HEK293 (cell line): ENCODE results near the gene PCK1.

Experiments
- CTCF ChIA-PET: fragments of 350-600 bp; formaldehyde crosslinking; extraction: SDS; loops from one replicate; lab custom pipeline; 2021; ENCODE audit warnings: antibody characterized with exemption; lab: Yijun Ruan, JAX
- POLR2A ChIA-PET: fragments of 300-600 bp; formaldehyde crosslinking; extraction: SDS; loops from one replicate; lab custom pipeline; 2020; ENCODE audit warnings: antibody characterized with exemption, inconsistent platforms; lab: Yijun Ruan, JAX
- H3K27ac ChIP-seq: fragments of 200-500 bp; sonication (Bioruptor generic); 2 replicates; pipeline ENCODE4 v1.5.1; 2014; ENCODE audit warnings: low read depth, low read length, control low read depth, inconsistent platforms; ENCODE audit errors: extremely low read depth
- H3K36me3 ChIP-seq, 2 experiments: fragments of 200-500 bp in 1 of 2; sonication (Bioruptor generic) in 1 of 2; 1 replicate in 1 of 2; 2 replicates in 1 of 2; pipeline ENCODE4 v1.5.1; 2014 to 2017; ENCODE audit warnings: inconsistent platforms in 2 of 2, low read length in 2 of 2; ENCODE audit not compliant: control insufficient read depth in 2 of 2, insufficient read depth in 1 of 2
- H3K4me1 ChIP-seq: fragments of 200-500 bp; sonication (Bioruptor generic); 2 replicates; pipeline ENCODE4 v1.5.1; 2014; ENCODE audit warnings: mild to moderate bottlenecking, low read length, inconsistent platforms; ENCODE audit not compliant: control insufficient read depth, insufficient read depth
- H3K4me3 ChIP-seq: 2 replicates; pipeline ENCODE4 v1.5.1; 2011; ENCODE audit warnings: low read depth, mild to moderate bottlenecking, control low read depth, low read length, moderate library complexity
- H3K9me3 ChIP-seq: fragments of 200-500 bp; sonication (Bioruptor generic); 2 replicates; pipeline ENCODE4 v1.5.1; 2014; ENCODE audit warnings: low read depth, low read length, inconsistent platforms; ENCODE audit not compliant: control insufficient read depth, insufficient read depth
- GLIS2 ChIP-seq: fragments of 450-650 bp; formaldehyde crosslinking; IDR thresholded peaks from 2 replicates; pipeline ENCODE4 v1.5.1; 2016; ENCODE audit warnings: missing biosample characterization, missing genetic modification characterization
- HOXC10 ChIP-seq: sonication (generic); formaldehyde crosslinking; IDR thresholded peaks from 2 replicates; pipeline ENCODE4 v1.8.1; 2023; ENCODE audit warnings: mild to moderate bottlenecking, missing genetic modification reagents
- OSR2 ChIP-seq: fragments of 450-650 bp; formaldehyde crosslinking; IDR thresholded peaks from 2 replicates; pipeline ENCODE4 v1.5.1; 2016; ENCODE audit warnings: missing biosample characterization, missing genetic modification characterization
- SALL2 ChIP-seq: fragments of 450-650 bp; formaldehyde crosslinking; IDR thresholded peaks from 2 replicates; pipeline ENCODE4 v1.5.0; 2017; ENCODE audit warnings: missing biosample characterization, mild to moderate bottlenecking, missing genetic modification characterization, borderline replicate concordance
- SCRT1 ChIP-seq: fragments of 450-650 bp; formaldehyde crosslinking; IDR thresholded peaks from 2 replicates; pipeline ENCODE4 v1.5.1; 2016; ENCODE audit warnings: missing biosample characterization, missing genetic modification characterization, borderline replicate concordance
- SETDB1 ChIP-seq: IDR thresholded peaks from one replicate; pipeline ENCODE4 v1.6.1; 2017; ENCODE audit warnings: mild to moderate bottlenecking, low read length, moderate library complexity, mixed read lengths; ENCODE audit not compliant: insufficient read length
- ZNF214 ChIP-seq: fragments of 450-650 bp; formaldehyde crosslinking; IDR thresholded peaks from 2 replicates; pipeline ENCODE4 v1.5.1; 2017; ENCODE audit warnings: missing biosample characterization, mild to moderate bottlenecking, missing genetic modification characterization, borderline replicate concordance
- ZNF223 ChIP-seq: fragments of 450-650 bp; formaldehyde crosslinking; IDR thresholded peaks from 2 replicates; pipeline ENCODE4 v1.5.1; 2016; ENCODE audit warnings: missing biosample characterization, missing genetic modification characterization
- ZNF558 ChIP-seq: fragments of 450-650 bp; formaldehyde crosslinking; IDR thresholded peaks from 2 replicates; pipeline ENCODE4 v1.5.1; 2016; ENCODE audit warnings: missing biosample characterization, missing genetic modification characterization
- ZNF623 ChIP-seq: fragments of 450-650 bp; formaldehyde crosslinking; IDR thresholded peaks from 2 replicates; pipeline ENCODE4 v1.5.1; 2016; ENCODE audit warnings: missing biosample characterization, missing genetic modification characterization
- ZNF645 ChIP-seq: fragments of 450-650 bp; formaldehyde crosslinking; IDR thresholded peaks from 2 replicates; pipeline ENCODE4; 2016; ENCODE audit warnings: missing biosample characterization, missing genetic modification characterization
- TF ChIP-seq, protein P1 (sequence below): fragments of 450-650 bp; formaldehyde crosslinking; IDR thresholded peaks from 2 replicates; pipeline ENCODE4 v1.5.1; 2016; ENCODE audit warnings: missing biosample characterization, missing genetic modification characterization
- TF ChIP-seq, protein P2 (sequence below): fragments of 450-650 bp; formaldehyde crosslinking; conservative IDR thresholded peaks from 2 replicates; pipeline ENCODE4 v1.5.1; 2016; ENCODE audit warnings: low read depth, missing biosample characterization, missing genetic modification characterization

Gene PCK1

GRCh38 chr20:57545927-57546662 is 14.8 kb upstream of the PCK1 start (continued):
- TF ChIP-seq, protein P1, sequence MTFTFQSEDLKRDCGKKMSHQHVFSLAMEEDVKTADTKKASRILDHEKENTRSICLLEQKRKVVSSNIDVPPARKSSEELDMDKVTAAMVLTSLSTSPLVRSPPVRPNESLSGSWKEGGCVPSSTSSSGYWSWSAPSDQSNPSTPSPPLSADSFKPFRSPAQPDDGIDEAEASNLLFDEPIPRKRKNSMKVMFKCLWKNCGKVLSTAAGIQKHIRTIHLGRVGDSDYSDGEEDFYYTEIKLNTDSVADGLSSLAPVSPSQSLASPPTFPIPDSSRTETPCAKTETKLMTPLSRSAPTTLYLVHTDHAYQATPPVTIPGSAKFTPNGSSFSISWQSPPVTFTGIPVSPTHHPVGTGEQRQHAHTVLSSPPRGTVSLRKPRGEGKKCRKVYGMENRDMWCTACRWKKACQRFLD (tag by site-specific recombination) = no peak
- TF ChIP-seq SALL2 (tag by site-specific recombination) (no peak), ZNF558 (no peak), ZNF223 (tag by site-specific recombination) (no peak), ZNF645 (tag by site-specific recombination) (no peak), HOXC10 (no peak), ZNF214 (no peak), SETDB1 (no peak)
- TF ChIP-seq, protein P2, sequence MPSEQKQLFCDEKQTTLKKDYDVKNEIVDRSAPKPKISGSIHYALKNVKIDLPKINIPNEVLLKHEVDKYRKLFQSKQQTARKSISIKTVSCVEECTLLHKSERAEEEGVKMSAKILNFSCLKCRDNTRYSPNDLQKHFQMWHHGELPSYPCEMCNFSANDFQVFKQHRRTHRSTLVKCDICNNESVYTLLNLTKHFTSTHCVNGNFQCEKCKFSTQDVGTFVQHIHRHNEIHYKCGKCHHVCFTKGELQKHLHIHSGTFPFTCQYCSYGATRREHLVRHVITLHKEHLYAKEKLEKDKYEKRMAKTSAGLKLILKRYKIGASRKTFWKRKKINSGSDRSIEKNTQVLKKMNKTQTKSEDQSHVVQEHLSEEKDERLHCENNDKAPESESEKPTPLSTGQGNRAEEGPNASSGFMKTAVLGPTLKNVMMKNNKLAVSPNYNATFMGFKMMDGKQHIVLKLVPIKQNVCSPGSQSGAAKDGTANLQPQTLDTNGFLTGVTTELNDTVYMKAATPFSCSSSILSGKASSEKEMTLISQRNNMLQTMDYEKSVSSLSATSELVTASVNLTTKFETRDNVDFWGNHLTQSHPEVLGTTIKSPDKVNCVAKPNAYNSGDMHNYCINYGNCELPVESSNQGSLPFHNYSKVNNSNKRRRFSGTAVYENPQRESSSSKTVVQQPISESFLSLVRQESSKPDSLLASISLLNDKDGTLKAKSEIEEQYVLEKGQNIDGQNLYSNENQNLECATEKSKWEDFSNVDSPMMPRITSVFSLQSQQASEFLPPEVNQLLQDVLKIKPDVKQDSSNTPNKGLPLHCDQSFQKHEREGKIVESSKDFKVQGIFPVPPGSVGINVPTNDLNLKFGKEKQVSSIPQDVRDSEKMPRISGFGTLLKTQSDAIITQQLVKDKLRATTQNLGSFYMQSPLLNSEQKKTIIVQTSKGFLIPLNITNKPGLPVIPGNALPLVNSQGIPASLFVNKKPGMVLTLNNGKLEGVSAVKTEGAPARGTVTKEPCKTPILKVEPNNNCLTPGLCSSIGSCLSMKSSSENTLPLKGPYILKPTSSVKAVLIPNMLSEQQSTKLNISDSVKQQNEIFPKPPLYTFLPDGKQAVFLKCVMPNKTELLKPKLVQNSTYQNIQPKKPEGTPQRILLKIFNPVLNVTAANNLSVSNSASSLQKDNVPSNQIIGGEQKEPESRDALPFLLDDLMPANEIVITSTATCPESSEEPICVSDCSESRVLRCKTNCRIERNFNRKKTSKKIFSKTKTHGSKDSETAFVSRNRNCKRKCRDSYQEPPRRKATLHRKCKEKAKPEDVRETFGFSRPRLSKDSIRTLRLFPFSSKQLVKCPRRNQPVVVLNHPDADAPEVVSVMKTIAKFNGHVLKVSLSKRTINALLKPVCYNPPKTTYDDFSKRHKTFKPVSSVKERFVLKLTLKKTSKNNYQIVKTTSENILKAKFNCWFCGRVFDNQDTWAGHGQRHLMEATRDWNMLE (tag by site-specific recombination) = no peak

DNA sequence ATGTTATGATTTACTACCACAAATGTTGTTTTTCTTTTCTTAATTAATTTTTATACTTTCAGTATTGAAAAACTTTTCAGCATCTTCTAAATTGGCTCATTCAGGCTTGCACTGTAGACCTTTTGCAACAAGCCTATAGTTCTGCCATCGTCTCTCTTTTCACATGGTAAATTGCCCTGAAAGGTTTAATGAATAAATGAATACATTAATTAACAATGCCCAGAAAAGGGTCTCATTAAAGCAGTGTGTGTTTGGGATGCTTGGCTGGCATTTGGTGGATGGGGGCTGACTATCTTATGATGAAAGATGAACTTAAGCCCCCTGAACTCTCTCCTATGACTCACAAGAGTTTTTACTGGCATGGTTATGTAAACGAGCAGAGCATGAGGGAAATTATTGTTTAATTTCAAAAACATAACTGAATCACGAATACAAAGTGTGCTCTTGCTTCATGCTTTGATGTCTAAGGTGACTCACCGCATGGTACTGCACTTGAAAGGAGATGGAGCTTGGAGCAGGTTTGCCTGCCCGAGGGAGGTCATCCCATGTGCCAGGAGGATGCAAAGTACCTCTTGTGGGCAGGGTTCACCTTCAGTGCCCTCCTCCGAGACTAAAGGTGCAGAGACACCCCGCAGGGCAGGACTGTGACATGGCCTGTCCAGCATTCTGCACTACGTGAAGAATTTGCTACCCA is 13.8 kb upstream of the PCK1 start:
- TF ChIP-seq GLIS2 (tag by site-specific recombination) (no peak), SCRT1 (tag by site-specific recombination) (0 out of 2 replicates have a peak, but pooled peaks have one; percentile 10)
- H3K36me3 ChIP-seq = no peaks in the 10 kb centered on the region
- H3K4me1 ChIP-seq = no peaks in the 10 kb centered on the region
- no peaks in the 10 kb centered on the region for H3K9me3 ChIP-seq
- ChIA-PET POLR2A (no interaction called here), CTCF (interaction anchor here (1.0 kb wide), 1 partner anchor 27 kb away, joined by 3 read pairs; no protein-coding TSS in a partner anchor)
- no peak overlapping the region for H3K4me3 ChIP-seq
- no peak overlapping the region for H3K27ac ChIP-seq

DNA sequence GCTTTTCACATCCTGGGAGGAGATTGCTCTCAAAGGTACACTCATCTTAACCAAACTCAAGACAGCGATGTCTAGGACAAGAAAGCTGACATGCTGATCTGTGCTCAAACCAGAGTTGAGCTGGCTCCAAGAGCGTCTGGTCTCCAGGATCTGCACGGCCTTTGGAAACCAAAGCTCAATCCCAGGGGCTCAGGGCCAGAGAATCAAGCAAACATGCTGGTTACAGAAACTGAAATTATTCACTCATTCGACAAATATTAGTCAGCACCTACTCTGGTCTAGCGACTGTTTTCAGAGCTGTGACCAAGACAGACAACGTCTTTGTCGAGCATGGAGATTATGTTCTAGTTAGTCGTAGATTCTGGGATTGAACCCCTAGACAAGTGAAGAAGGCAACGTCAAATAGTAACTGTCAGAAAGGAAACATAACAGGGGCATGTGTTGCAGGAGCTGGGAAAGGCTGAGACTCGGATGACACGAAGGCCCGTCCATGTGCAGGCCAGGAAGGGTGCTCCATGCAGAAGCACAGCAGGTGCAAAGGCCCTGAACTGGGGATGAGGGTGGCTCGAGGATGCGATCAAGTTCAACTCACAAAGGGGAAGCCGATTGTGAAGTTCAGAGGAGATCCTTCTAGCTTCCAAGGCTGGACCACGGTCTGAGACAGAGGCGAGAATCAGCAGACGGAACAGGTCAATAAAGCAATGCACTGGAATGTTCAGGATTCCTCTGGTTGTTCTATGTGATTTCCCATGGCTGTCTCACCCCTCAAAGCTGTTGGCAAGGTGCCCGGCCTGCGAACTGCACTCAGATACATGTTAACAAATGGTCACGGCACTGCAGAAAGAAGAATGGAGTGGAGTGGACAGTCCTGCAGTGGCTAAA is 12.5 kb upstream of the PCK1 start:
- Histone ChIP-seq H3K4me1 (no peaks in the 10 kb centered on the region), H3K9me3 (no peaks in the 10 kb centered on the region), H3K36me3 (no peaks in the 10 kb centered on the region), H3K27ac (no peak overlapping the region), H3K4me3 (no peak overlapping the region)
- ChIA-PET CTCF (interaction anchor here (0.5 to 1.7 kb wide), 4 partner anchors 25 to 622 kb away, joined by 3 to 7 read pairs (median 3); no protein-coding TSS in a partner anchor), POLR2A (no interaction called here)
- TF ChIP-seq OSR2 (tag by site-specific recombination) (no peak), ZNF623 (peak; percentile 24; the same call in 1 of the 2 replicates)
